KBM-7 (cell line): ENCODE data around the gene ADGRL3.

ENCODE experiments used
- DNase-seq: peaks from one replicate; pipeline ENCODE4 v3.0.0-alpha.2; 2015
- in situ Hi-C: fragments of 300-500 bp; cut with MboI; formaldehyde crosslinking; loops from 2 replicates; pipeline ENCODE4 v1.14.3; 2020; ENCODE audit warnings: low sequenced_read_pairs, low pct_unique_long_range_greater_than_20kb, mixed read lengths

The ADGRL3 gene

DNA sequence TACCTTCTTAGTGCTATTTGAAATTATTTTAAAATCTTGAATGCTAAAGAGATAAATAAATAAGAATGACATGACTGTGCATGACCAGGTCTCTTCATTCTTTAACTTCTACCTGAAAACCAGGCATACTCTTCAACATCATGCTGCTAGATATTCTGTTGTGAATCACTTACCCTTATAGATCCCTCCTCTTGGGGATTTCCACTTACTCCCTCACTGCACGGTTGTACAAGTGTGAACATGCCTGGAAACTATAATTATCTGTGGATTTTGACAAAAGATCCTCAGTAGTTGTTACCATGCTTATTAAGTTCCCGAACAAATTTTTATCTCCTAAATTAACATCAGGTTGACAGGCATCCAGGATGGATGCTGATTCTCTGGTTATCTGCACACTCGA lies 54.3 kb downstream of the ADGRL3 start:
- in situ Hi-C loops = no loop called here
- no peak for DNase-seq

DNA sequence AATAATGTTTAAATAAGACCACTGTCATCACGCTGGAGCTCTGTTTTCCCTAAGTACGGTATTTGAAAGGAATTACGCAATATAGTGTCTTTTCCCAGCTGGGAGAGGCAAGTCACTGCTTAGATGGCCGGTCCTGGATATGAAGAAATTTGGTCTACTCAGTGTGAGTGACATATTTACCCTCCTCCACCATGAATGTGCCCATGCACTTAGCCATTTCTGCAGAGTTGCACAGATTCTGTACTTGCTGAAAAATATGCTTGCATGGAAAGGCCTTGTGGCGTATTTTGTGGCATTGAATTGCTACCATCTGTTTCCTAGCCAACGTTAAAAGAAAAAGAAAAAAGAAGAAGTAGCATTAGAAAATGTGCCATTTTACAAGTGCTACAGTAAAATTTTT lies 73.1 kb downstream of the ADGRL3 start:
- in situ Hi-C loops = no loop called here
- peak; percentile 88 for DNase-seq

DNA sequence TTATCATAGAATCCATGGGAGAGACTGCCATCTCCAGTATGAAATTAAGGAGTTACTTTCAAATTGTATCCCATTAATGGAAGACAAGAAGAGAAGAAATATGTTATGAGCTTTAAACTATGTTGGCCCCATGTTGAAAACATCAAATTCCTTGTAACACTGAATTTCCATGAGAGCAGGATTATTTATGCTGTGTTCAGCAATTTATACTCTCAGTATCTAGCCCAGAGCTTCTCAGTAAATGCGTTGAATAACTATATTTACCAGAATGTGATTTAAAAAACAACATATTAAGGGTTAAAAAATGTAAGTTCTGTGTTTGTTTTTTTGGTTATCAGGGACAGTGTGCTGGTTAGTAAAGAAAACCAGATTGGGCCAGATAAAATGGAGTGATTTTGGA lies 74.2 kb downstream of the ADGRL3 start:
- in situ Hi-C loops = no loop called here

DNA sequence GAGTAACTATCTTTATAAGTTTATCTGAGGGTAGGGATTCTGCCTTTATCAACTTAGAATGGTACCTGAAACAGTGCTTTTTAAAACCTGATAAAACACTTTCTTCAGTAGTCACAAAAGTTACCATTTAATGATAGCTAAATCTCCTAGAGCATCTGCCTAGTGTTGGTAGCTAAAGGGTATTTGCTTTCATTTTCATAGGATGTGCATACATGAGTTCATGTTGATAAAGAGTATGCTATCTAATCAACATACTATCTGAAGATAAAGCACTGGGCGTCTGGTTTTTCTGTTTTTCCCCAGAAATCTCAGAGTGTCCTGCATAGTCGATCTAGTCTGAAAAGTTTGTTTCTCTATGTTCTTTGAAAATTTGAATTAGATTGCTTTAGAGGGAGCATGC lies 75.1 kb downstream of the ADGRL3 start:
- DNase-seq = no peak

More for the DNA sequence above, 74.2 kb downstream of the ADGRL3 start:
- DNase-seq = no peak

DNA sequence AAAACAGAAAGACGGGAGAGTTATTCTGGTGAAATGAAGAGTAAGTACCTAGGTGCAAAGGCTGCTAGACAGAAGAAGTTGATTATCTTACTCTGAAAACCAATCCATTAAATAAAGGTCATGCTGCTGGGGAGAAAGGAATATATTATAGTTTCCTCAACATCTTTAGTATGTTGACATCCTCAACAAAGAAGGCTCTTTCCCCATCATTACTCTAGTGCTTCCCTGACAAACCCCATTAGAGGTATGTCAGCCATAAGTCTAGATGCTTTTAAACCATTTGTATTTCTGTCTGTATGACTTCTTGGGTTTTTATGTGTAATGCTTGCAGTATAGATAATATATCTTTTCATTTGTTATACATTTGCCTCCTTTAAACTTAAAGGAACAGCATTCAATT lies 75.9 kb downstream of the ADGRL3 start:
- DNase-seq = no peak
- in situ Hi-C loops = no loop called here

More for the DNA sequence above, 75.1 kb downstream of the ADGRL3 start:
- in situ Hi-C loops = no loop called here

DNA sequence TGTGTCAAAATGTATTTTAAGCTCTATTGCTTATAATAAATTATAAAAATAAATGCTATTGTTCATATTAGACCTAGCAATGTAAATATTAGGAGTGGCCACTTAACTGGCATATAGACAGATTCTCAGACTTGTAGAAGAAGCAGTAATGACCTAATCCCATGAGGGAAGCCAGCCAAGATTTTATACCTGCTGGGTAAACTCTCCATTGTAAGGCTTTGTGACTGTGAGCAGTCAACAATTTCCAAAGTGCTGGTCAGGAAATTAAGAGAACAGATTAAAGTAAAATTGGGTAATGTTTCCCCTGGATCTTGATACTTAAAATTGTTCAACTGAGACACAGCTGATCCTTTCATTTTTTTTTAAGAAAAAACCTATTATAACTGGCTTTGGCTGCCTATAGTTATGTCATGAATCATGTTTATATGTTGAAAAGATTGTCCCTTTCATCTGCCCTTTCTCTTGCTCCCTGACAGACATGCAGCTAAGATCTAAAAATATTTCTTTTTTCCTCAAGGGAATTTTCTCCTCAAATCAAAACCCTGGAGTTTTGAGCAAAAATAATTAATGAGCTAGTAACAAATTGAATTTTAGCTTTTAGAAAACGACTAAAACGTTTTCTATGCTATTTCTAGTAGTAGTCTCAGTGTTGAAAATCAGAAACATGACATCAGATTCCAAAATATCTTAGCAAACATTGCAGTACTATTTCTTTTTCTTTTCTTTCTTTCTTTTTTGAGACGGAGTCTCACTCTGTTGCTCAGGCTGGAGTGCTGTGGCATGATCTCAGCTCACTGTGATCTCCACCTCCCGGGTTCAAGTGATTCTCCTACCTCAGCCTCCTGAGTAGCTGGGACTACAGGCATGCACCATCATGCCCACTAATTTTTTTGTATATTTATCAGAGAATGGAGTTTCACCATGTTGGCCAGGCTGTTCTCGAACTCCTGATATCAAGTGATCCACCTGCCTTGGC lies 77.9 kb downstream of the ADGRL3 start:
- in situ Hi-C loops = no loop called here
- DNase-seq = no peak

DNA sequence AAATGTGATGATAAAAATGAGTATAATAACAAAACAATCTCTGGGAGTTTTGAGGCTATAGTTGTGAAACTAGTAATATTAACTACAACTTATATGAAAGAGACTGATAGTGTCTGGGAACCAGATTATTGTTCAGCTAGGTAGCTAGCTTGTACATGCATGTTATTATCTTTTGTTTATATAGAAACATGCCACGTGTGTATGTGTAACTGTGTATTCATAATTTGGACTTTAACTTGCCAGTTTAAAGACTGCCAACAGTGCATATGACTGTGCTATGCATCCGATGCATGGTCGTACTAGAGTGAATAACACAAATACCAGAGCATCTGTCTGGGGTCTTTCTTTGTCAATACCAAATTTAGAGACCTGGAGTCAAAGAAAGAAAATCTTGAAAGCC lies 92.2 kb downstream of the ADGRL3 start:
- in situ Hi-C loops = no loop called here

DNA sequence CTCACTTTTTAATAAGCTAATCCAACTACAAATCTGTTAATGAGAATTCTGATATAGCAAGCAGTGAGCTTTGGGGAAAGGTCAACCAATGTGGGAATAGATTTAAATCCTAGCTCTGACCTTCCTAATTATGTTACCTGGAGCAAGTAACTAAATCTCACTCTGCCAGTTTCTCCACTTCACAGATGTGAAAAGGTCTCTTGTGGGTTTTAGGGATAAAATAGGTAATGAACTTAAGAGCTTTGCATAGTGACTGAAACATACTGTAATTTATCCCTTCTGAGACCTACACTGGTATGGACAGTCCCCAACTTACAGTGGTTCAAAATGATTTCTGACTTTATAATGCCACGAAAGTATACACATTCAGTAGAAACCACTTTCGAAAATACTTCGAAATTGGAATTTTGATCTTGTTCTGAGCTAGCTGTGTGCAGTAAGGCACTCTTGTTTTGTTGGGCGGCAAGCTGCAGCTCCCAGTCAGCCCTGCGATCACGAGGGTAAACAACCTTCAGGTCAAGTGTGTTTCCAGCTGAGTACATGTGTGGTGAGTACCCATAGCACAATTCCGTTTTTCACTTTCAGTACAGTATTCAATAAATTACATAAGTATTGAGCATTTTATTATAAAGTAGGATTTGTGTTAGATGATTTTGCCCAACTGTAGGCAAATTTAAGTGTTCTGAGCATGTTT lies 93.7 kb downstream of the ADGRL3 start:
- in situ Hi-C loops = no loop called here
- DNase-seq = no peak

More for the DNA sequence above, 92.2 kb downstream of the ADGRL3 start:
- no peak for DNase-seq

DNA sequence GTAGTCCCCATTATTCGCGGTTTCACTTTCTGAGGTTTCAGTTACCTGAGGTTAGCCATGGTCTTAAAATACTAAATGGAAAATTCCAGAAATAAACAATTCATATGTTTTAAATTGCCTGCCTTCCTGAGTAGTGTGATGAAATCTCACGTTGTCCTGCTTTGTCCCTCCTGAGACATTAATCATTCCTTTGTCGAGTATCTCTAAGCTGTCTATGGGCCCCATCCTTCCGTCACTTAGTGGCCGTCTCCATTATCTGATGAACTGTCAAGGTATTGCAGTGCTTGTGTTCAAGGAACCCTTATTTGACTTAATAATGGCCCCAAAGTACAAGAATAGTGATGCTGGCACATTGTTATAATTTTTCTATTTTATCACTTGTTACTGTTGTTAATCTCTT lies 94.8 kb downstream of the ADGRL3 start:
- in situ Hi-C loops = no loop called here
- no peak for DNase-seq

DNA sequence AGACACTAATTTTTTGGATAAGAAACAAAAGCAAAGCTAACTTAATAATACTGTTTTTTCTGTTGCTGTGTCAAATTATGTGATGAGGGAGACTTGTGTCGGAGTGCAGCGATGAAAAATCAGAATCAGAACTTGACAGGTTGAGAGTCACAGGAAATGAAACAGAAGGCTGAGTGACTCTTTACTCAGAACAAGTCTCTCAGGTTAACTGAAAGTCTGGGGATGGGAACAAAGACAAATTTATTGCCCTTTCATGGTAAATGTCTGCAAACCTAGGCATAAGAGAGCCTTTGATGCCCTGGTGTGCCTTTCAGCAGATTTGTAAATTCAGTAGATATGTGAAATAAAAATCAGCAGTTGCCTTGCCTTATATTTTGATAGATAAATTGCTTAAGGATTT lies 96.0 kb downstream of the ADGRL3 start:
- DNase-seq = no peak
- in situ Hi-C loops = no loop called here

DNA sequence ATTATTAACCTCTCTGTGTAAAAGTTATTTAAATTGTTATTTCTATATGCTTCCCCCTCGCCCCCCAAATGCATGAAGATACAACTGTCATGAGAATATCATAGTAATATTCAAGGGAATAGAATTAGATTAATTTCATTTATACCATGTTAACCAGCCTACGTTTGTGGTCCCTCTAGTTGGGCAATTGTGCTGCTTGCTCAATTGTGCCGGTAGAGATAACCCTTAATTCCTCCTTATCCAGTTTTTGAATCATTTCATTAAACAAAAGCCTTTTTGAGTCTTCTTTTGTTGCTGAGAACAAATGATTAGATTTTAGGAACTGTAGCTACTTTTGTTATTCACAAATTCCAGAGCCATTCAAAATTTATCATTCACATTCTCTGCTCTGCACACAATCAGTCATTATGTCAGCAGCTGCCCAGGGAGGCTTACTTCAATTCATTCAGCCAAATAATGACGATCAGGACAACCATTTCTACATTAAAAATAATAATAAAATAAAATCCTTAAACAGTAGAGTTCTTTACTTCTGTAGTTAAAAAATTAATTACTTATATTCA lies 98.1 kb downstream of the ADGRL3 start:
- in situ Hi-C loops = no loop called here
- no peak for DNase-seq

DNA sequence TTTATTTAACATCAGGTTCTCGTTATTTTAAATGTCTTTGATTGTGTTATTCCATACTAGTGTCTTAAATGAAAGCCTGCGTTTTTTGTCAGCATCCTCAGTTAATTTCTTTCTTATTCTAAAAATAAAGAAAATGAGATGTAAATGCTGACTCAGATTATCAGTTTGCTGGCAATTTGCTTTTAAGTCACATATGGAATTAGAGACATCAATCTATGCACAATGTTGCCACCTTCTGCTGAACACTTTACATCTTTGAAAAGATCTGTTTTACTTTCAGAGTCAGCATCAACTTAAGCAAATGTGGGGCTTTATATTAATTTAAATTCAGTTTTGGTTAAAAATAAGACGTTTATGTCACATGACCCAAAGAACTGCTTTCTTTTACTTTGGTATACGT lies 99.2 kb downstream of the ADGRL3 start:
- DNase-seq = no peak
- in situ Hi-C loops = no loop called here

DNA sequence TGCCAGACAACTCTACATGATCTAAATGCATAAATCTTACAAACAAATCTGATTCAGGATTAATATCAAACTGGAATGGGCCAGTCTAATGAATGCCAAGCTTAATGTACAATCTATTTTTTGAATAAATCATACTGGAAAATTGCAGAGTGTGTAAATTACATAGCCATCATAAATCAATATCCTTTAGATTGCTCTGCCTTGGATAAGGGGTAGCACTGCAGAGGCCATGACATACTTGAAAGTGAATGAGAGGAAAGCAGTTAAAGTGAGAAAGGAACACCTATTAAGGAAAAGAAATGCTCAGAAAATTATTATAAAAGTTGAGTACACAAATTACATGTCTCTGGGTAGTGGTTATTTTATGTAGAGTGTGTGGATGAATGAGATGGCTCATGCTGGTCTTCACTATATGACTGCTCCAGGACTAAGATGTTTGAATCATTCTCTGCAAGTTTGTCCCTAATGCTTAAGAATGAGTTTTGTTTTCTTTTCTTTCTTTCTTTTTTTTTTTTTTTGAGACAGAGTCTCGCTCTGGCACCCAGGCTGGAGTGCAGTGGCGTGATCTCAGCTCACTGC lies 100.2 kb downstream of the ADGRL3 start:
- in situ Hi-C loops = no loop called here
- no peak for DNase-seq

DNA sequence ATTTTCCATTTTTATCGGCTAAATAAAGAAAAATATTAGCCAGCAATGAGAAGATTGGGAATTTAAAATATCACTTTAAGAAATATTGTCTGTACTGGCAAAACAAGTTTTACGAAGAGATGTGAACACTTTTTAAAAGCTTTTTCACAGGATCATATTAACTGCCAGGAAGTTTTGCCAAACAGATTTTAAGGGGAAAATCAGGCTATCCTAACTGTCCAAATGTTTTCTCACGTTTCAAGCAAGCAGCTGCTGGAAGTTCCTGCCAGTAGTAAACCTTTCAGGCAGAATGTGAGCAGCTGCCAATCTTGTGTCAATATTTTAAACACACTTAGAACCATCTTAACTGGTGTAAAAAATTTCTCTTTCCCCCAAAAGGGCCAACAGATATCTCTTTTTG lies 101.1 kb downstream of the ADGRL3 start:
- no peak for DNase-seq
- in situ Hi-C loops = no loop called here

DNA sequence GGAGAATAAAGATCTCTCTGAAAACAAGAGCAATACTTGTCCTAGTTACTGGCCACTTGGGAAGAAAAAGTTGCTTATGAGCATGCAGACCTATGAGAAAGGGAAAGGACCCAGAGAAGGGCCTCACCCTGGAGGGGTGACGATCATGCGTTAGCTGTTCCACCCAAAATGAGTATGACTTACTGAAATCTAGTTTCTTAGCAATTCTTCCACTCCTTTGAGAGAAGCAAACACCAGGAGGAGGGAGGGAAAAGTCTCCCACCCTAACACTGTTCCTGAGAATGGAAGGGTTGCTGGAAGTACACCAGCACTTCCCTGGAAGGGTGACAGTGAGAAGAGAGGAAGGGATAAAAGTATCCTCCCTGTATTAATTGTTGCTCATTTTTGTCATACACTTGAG lies 107.9 kb downstream of the ADGRL3 start:
- DNase-seq = no peak
- in situ Hi-C loops = no loop called here

DNA sequence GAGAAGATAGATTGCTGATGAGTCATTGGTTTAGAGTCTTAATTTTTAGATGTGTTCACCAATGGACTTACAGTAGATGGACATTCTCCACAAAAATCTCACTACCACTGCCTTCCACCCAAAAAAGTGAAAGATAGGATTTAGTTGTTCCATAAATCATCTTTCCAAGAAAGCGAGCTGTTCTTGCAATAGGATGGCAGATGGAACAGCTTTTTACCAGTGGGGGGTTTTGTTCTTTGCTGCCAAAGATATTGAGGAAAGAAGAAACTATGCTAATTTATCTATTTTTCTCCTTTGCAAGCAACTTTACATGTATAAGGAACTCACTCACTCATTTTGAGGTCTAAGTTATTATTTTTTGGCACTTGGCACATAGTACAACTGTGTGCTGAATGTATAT lies 109.5 kb downstream of the ADGRL3 start:
- DNase-seq = no peak
- in situ Hi-C loops = no loop called here

DNA sequence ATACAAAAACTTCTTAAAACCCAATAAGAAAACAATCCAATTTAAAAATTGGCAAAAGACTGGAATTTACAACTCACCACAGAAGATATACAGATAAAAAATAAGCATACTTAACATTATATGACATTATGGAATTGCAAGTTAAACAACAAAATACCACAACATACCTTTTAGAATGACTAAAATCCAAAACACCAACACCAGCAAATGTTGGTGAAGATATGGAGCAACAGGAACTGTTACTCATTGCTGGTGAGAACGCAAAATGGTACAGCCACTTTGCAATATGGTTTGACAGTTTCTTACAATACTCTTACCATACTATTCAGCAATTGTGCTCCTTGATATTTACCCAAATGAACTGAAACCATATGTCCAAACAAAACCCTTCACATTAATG lies 112.4 kb downstream of the ADGRL3 start:
- no peak for DNase-seq
- in situ Hi-C loops = no loop called here

DNA sequence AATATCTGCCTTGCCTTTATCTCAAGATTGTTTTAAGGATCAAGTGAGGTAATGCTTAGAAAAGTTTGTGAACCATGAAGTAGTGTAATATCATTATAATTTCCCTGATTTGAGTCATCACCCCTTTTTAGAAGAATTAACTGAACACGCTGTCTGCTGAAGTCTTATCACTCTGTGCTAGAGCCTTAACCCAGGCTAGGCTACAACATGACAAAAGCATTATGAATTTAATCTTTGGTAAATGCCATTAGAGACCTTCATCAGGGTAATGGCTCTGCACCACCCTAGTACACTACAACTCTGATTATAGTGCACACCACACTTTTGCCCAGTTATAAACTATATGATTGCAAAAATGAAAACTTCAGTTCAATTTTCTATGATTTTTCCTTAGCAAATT lies 118.3 kb downstream of the ADGRL3 start:
- in situ Hi-C loops = no loop called here
- no peak for DNase-seq

DNA sequence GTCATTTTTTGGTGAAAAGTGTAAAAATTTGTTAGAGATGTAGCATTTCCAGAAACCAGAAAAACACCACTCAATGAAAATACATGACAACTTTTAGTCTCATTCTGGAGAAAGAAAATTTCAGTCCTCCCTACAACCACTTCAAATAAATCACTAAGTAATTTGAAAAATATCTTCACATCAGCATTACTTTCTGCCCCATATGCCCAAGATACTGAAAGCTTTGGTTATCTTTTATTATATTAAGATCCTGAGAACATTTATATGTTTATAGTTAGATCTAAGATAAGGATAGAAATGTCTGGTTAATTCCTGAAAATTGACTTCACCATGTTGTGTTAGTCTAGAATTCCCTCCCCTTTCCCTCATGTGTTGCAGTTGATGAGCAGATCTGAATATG lies 119.0 kb downstream of the ADGRL3 start:
- no peak for DNase-seq
- in situ Hi-C loops = no loop called here

DNA sequence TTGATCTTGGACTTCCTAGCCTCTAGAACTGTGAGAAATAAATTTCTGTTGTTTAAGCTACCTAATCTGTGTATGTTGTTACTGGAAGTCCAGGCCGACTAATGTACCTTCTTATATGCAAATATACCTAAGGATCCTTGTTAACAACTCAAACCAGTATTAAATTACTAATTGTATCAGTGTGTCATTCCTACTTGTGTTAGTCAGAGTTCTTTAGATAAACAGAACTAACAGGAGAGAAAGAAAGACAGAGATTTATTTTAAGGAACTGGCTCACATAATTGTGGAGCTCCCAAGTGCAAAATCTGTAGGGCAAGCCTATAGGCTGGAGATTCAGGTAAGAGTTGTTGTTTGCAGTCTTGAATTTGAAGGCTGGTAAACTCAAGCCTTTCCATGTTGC lies 120.0 kb downstream of the ADGRL3 start:
- in situ Hi-C loops = no loop called here

More for the DNA sequence above, 120.0 kb downstream of the ADGRL3 start:
- no peak for DNase-seq
